Body of pancreas (tissue), 4 donors: ENCODE results near the gene MGAT3.

ENCODE experiments used
- POLR2A ChIP-seq, 3 donors: fragments of 450-650 bp; IDR thresholded peaks; one replicate each; pipeline ENCODE4 v1.6.1; 2016; ENCODE audit warnings: antibody characterized with exemption in 3 of 3, mild to moderate bottlenecking in 2 of 3
- TF ChIP-seq, protein P1 (sequence below), 7 experiments: fragments of 450-650 bp in 4 of 7; fragments of 200-600 bp in 3 of 7; sonication (generic) in 3 of 7; IDR thresholded peaks; one replicate each; pipeline ENCODE4 v1.5.1; 2016 to 2019; ENCODE audit warnings: antibody characterized with exemption in 7 of 7

DNA sequence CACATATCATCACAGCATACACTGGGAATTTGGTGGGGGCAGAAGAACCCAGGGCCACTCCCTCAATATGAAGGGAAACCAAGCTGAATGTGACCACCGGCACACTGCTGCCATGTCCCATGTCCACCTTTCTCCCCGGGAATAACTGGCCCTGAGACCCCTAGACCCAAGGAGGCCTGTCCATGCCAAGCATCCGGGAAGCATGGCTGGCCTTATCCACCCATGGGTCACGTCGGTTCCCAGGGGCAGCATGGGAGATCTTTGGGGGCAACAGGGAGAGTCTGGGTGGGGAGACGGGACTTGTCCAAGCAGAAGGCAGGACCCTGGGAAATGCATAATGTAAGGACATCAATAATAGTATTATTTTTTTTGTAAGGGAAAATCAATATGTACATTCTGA, 34.9 kb downstream of the MGAT3 start:
- TF ChIP-seq, protein P1, sequence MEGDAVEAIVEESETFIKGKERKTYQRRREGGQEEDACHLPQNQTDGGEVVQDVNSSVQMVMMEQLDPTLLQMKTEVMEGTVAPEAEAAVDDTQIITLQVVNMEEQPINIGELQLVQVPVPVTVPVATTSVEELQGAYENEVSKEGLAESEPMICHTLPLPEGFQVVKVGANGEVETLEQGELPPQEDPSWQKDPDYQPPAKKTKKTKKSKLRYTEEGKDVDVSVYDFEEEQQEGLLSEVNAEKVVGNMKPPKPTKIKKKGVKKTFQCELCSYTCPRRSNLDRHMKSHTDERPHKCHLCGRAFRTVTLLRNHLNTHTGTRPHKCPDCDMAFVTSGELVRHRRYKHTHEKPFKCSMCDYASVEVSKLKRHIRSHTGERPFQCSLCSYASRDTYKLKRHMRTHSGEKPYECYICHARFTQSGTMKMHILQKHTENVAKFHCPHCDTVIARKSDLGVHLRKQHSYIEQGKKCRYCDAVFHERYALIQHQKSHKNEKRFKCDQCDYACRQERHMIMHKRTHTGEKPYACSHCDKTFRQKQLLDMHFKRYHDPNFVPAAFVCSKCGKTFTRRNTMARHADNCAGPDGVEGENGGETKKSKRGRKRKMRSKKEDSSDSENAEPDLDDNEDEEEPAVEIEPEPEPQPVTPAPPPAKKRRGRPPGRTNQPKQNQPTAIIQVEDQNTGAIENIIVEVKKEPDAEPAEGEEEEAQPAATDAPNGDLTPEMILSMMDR (IDR thresholded peaks at IDR 0.05): no peak
- TF ChIP-seq POLR2A (IDR thresholded peaks at IDR 0.05): no peak
